Natural killer cell (primary cell): ENCODE measurements around the gene ZNF618. TPM values are rescaled to one million over a fixed set of nuclear protein-coding genes. Genes with fewer than 3 reads are reported as not detected.

Experiments
- ATAC-seq, 3 donors: fragments of 150-1000 bp in 2 of 3; fragments of 200-7000 bp in 1 of 3; cut with Tn5 transposase; 1 replicate in 1 of 3; 2 replicates in 2 of 3; pipeline ENCODE4 v1.10.0; 2021; ENCODE audit warnings: mild to moderate bottlenecking in 2 of 3, moderate library complexity in 2 of 3
- DNase-seq, 2 donors: peaks; one replicate each; pipeline versions ENCODE4 v3.0.0 to v3.0.0-alpha.2; 2013 to 2021; ENCODE audit warnings: mixed read lengths in 1 of 2
- H3K27ac ChIP-seq: one replicate; pipeline ENCODE4 v1.5.1; 2013; ENCODE audit warnings: mild to moderate bottlenecking, low read length
- H3K27me3 ChIP-seq: one replicate; pipeline ENCODE4 v1.6.1; 2013; ENCODE audit warnings: low read length; ENCODE audit not compliant: control insufficient read depth, insufficient read depth
- H3K36me3 ChIP-seq: one replicate; pipeline ENCODE4 v1.6.1; 2013; ENCODE audit warnings: low read length; ENCODE audit not compliant: control insufficient read depth, insufficient read depth
- H3K4me1 ChIP-seq: one replicate; pipeline ENCODE4 v1.6.1; 2013; ENCODE audit warnings: low read length; ENCODE audit not compliant: control insufficient read depth, insufficient read depth
- H3K4me3 ChIP-seq: one replicate; pipeline ENCODE4 v1.5.1; 2013; ENCODE audit warnings: low read length
- H3K9me3 ChIP-seq: one replicate; pipeline ENCODE4 v1.6.1; 2013; ENCODE audit warnings: low read length; ENCODE audit not compliant: control insufficient read depth, insufficient read depth
- H3K27ac Mint-ChIP-seq, 2 donors: one replicate each; pipeline ENCODE4 v1.8.0; 2022; ENCODE audit warnings: mild to moderate bottlenecking in 2 of 2, mixed read lengths in 2 of 2, moderate library complexity in 1 of 2
- H3K27me3 Mint-ChIP-seq, 2 donors: one replicate each; pipeline ENCODE4 v1.8.0; 2022; ENCODE audit warnings: low read depth in 2 of 2, mixed read lengths in 2 of 2
- H3K36me3 Mint-ChIP-seq: one replicate; pipeline ENCODE4 v1.8.0; 2022; ENCODE audit warnings: mixed read lengths
- H3K4me1 Mint-ChIP-seq, 2 donors: one replicate each; pipeline ENCODE4 v1.8.0; 2022; ENCODE audit warnings: mixed read lengths in 2 of 2
- H3K4me3 Mint-ChIP-seq: one replicate; pipeline ENCODE4 v1.8.0; 2022; ENCODE audit warnings: mild to moderate bottlenecking, moderate library complexity, mixed read lengths
- H3K9me3 Mint-ChIP-seq, 2 donors: one replicate each; pipeline ENCODE4 v1.8.0; 2022; ENCODE audit warnings: mixed read lengths in 2 of 2
- WGBS: methylation state at CpG from one replicate; pipeline ENCODE4 v1.1.7; 2013; ENCODE audit warnings: missing lambda C conversion rate; ENCODE audit not compliant: insufficient coverage; 5-methylcytosine and 5-hydroxymethylcytosine counted together
- intact Hi-C: fragments of 100-400 bp; cut with micrococcal nuclease; formaldehyde crosslinking; loops from one replicate; pipeline ENCODE4 v1.14.2; 2022
- total RNA-seq, 4 donors: library from RNA; stranded (reverse); fragments of 120-200 nt in 1 of 4; gene quantifications; one replicate each; pipeline versions ENCODE4 v1.2.3 to v1.2.4, GENCODE V29; 2013 to 2022
- TF ChIP-seq, protein P1 (sequence below): fragments of 200-600 bp; IDR thresholded peaks from one replicate; pipeline ENCODE4 v1.8.0; 2022; ENCODE audit warnings: antibody characterized with exemption

ZNF618 gene
- total RNA-seq, 3 donors from 2014 or later (not counting 1 experiment from before 2014, with no cell fraction given): 9.2 to 10.7 (median 10.0) TPM

DNA sequence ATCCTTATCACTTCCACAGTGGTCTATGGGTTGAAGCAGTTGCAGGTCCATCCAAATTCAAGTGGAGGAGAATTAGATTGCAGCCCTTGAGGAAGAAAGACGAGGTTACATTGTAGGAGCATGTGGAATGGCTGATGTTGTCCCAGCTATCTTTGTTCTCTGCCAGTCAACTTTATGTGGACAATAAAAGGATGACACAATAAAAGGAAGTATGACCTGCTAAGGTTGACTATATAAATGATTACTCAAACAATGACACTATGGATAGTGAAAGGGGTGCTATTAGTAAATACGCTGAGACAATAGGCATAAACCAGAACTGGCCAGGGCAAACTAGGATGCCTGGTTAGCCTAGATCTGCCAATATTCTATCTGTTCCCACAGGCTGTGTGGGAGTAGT, 12.8 kb upstream of the ZNF618 start:
- Histone ChIP-seq H3K4me3 (no peak overlapping the region), H3K27ac (no peak overlapping the region), H3K27me3 (peaks cover 2% of the 10 kb centered on the region), H3K9me3 (no peaks in the 10 kb centered on the region), H3K4me1 (no peaks in the 10 kb centered on the region), H3K36me3 (no peaks in the 10 kb centered on the region)
- intact Hi-C loops: no loop called here
- H3K4me1 Mint-ChIP-seq: no peaks in the 10 kb centered on the region
- TF ChIP-seq, protein P1, sequence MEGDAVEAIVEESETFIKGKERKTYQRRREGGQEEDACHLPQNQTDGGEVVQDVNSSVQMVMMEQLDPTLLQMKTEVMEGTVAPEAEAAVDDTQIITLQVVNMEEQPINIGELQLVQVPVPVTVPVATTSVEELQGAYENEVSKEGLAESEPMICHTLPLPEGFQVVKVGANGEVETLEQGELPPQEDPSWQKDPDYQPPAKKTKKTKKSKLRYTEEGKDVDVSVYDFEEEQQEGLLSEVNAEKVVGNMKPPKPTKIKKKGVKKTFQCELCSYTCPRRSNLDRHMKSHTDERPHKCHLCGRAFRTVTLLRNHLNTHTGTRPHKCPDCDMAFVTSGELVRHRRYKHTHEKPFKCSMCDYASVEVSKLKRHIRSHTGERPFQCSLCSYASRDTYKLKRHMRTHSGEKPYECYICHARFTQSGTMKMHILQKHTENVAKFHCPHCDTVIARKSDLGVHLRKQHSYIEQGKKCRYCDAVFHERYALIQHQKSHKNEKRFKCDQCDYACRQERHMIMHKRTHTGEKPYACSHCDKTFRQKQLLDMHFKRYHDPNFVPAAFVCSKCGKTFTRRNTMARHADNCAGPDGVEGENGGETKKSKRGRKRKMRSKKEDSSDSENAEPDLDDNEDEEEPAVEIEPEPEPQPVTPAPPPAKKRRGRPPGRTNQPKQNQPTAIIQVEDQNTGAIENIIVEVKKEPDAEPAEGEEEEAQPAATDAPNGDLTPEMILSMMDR: no peak
- H3K27ac Mint-ChIP-seq: no peak overlapping the region
- DNase-seq: no peak
- no peak for ATAC-seq
- H3K27me3 Mint-ChIP-seq: peaks cover 10 to 27% of the 10 kb centered on the region in 2 donors
- no peaks in the 10 kb centered on the region for H3K9me3 Mint-ChIP-seq
- 75% methylated on average over 2 of the region's 2 CpGs for WGBS
- no peaks in the 10 kb centered on the region for H3K36me3 Mint-ChIP-seq
- H3K4me3 Mint-ChIP-seq: no peak overlapping the region

GRCh38 chr9:113868501-113868900, 7.6 kb upstream of the ZNF618 start:
- no peak overlapping the region for H3K27ac Mint-ChIP-seq
- no peaks in the 10 kb centered on the region for H3K4me1 Mint-ChIP-seq
- H3K36me3 Mint-ChIP-seq: no peaks in the 10 kb centered on the region
- DNase-seq (no peak), ATAC-seq (no peak)
- TF ChIP-seq, protein P1: no peak
- no peaks in the 10 kb centered on the region for H3K9me3 ChIP-seq
- no peak overlapping the region for H3K4me3 ChIP-seq
- no peak overlapping the region for H3K27ac ChIP-seq
- H3K4me1 ChIP-seq: no peaks in the 10 kb centered on the region
- 83% methylated on average over 3 of the region's 3 CpGs for WGBS
- no peaks in the 10 kb centered on the region for H3K9me3 Mint-ChIP-seq
- no peaks in the 10 kb centered on the region for H3K27me3 ChIP-seq
- no peaks in the 10 kb centered on the region for H3K36me3 ChIP-seq
- H3K27me3 Mint-ChIP-seq: peaks cover 0 to 6% of the 10 kb centered on the region in 2 donors
- intact Hi-C loops: no loop called here
- H3K4me3 Mint-ChIP-seq: no peak overlapping the region

DNA sequence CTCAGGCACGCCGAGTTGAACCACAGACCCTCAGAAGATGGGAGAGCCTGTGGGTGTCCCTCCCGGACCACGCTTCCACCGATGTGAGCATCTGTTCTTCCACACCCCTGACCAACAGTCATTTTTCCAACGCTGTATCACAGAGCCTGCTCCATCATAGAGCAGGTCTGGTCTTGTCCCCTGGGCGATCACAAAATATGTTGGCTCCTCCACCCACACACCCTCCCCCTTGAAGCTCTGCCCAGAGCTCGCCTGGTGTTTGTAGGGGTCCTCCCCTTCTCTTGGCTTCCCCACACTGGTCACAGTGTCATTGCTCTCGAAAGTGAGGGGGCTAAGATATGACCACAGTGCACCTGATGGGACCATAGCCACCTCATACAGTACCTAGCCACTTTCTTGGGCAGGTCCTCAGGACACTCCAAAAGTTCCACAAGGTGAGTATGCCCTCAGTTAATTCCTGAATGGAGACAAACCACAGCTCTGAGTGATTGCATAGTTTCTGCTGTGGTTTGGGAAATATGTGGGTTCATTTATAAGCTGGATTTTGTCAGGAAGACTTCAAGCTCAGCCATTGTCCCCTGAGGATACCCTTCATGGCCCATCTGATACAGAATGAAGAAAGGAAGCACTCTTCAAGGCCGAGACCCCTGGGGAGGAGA, 3.5 kb upstream of the ZNF618 start:
- Histone ChIP-seq H3K9me3 (no peaks in the 10 kb centered on the region), H3K4me3 (no peak overlapping the region), H3K27me3 (peaks cover 2% of the 10 kb centered on the region), H3K36me3 (no peaks in the 10 kb centered on the region), H3K4me1 (peaks cover 3% of the 10 kb centered on the region), H3K27ac (no peak overlapping the region)
- peak in 1 of 3 donors; percentile 21 for ATAC-seq
- no peaks in the 10 kb centered on the region for H3K9me3 Mint-ChIP-seq
- peaks cover 0 to 6% of the 10 kb centered on the region in 2 donors for H3K27me3 Mint-ChIP-seq
- TF ChIP-seq, protein P1: no peak
- H3K27ac Mint-ChIP-seq: no peak overlapping the region
- DNase-seq: no peak
- intact Hi-C loops: no loop called here
- peaks cover 8 to 9% of the 10 kb centered on the region in 2 donors for H3K4me1 Mint-ChIP-seq
- H3K36me3 Mint-ChIP-seq: peaks cover 8% of the 10 kb centered on the region
- WGBS: 87% methylated on average over 10 of the region's 10 CpGs
- H3K4me3 Mint-ChIP-seq: no peak overlapping the region

DNA sequence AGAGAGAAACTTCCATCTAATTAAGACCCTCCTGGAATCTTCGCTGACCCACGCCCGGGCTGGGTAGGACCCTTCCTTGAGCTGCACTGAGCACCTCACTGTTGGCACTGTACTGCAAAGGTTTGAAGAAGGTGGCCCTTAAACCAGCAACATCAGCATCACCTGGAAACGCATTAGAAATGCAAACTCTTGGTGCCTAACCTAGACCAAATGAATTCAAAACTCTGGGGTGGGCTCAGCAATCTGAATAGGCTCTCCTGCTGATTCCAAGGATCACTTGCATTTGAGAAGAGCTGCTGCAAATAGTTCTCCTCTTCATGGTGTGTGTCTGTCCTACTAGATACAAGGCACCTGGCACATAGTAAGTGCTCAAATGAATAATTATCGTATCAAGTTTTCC, 2.7 kb upstream of the ZNF618 start:
- ATAC-seq: no peak
- Mint-ChIP-seq H3K4me1 (peaks cover 8 to 9% of the 10 kb centered on the region in 2 donors), H3K9me3 (no peaks in the 10 kb centered on the region), H3K27me3 (peaks cover 0 to 6% of the 10 kb centered on the region in 2 donors), H3K27ac (no peak overlapping the region), H3K36me3 (peaks cover 8% of the 10 kb centered on the region), H3K4me3 (peak overlapping the region; percentile 13)
- TF ChIP-seq, protein P1: no peak
- 97% methylated on average over 5 of the region's 5 CpGs for WGBS
- H3K27me3 ChIP-seq: peaks cover 2% of the 10 kb centered on the region
- DNase-seq: no peak
- no peaks in the 10 kb centered on the region for H3K9me3 ChIP-seq
- H3K27ac ChIP-seq: no peak overlapping the region
- H3K4me3 ChIP-seq: no peak overlapping the region
- H3K4me1 ChIP-seq: peaks cover 3% of the 10 kb centered on the region
- H3K36me3 ChIP-seq: no peaks in the 10 kb centered on the region
- intact Hi-C loops: no loop called here
